ENCODE results near the gene KCNN3.

Gene KCNN3

GRCh38 chr1:154813300-154813816 is 56.7 kb downstream of the KCNN3 start:
- ChIA-PET CTCF (interaction anchor here (0.9 kb wide), 1 partner anchor 62 kb away, joined by 6 read pairs; no protein-coding TSS in a partner anchor), POLR2A (no interaction called here)
- Histone ChIP-seq H3K9me3 (ENCODE audit: control insufficient read depth, insufficient read depth, low read depth, low read length) (no peaks in the 10 kb centered on the region), H3K27ac (ENCODE audit: extremely low read depth, low read depth, low read length) (no peak overlapping the region), H3K4me3 (ENCODE audit: low read depth, low read length) (no peak overlapping the region), H3K4me1 (ENCODE audit: control insufficient read depth, insufficient read depth, low read length) (no peaks in the 10 kb centered on the region), H3K36me3 (ENCODE audit: control insufficient read depth in 2 of 2, insufficient read depth in 1 of 2, low read length in 2 of 2) (no peaks in the 10 kb centered on the region)
- TF ChIP-seq ZBTB8A (tag by site-specific recombination; IDR thresholded peaks at IDR 0.05) (peak; percentile 80), MYNN (tag by site-specific recombination; IDR thresholded peaks at IDR 0.05; ENCODE audit: borderline replicate concordance) (no peak), AEBP2 (tag by site-specific recombination; IDR thresholded peaks at IDR 0.05; ENCODE audit: borderline replicate concordance) (no peak), ZNF404 (tag by site-specific recombination; IDR thresholded peaks at IDR 0.05) (no peak), ZNF670 (tag by site-specific recombination; IDR thresholded peaks at IDR 0.05; ENCODE audit: low read depth) (no peak), SP2 (tag by site-specific recombination; IDR thresholded peaks at IDR 0.05) (peak; percentile 61), PATZ1 (tag by site-specific recombination; IDR thresholded peaks at IDR 0.05) (peak; percentile 52), ZNF394 (tag by site-specific recombination; IDR thresholded peaks at IDR 0.05; ENCODE audit: borderline replicate concordance) (0 out of 2 replicates have a peak, but pooled peaks have one; percentile 25), ZBTB1 (tag by site-specific recombination; IDR thresholded peaks at IDR 0.05) (no peak), EGR2 (tag by site-specific recombination; IDR thresholded peaks at IDR 0.05; ENCODE audit: low read depth) (peak; percentile 82), KLF17 (tag by site-specific recombination; IDR thresholded peaks at IDR 0.05) (peak; percentile 90), ZBTB11 (tag by site-specific recombination; conservative IDR thresholded peaks at IDR 0.05; ENCODE audit: low read depth) (no peak), ZNF629 (tag by site-specific recombination; IDR thresholded peaks at IDR 0.05) (peak; percentile 50; the same call in 1 of the 2 replicates), ZSCAN23 (tag by site-specific recombination; IDR thresholded peaks at IDR 0.05) (0 out of 2 replicates have a peak, but pooled peaks have one; percentile 21), ZNF791 (tag by site-specific recombination; IDR thresholded peaks at IDR 0.05) (no peak), ZNF239 (tag by site-specific recombination; IDR thresholded peaks at IDR 0.05) (no peak), GLI4 (tag by site-specific recombination; IDR thresholded peaks at IDR 0.05) (no peak)
- TF ChIP-seq, protein P1, sequence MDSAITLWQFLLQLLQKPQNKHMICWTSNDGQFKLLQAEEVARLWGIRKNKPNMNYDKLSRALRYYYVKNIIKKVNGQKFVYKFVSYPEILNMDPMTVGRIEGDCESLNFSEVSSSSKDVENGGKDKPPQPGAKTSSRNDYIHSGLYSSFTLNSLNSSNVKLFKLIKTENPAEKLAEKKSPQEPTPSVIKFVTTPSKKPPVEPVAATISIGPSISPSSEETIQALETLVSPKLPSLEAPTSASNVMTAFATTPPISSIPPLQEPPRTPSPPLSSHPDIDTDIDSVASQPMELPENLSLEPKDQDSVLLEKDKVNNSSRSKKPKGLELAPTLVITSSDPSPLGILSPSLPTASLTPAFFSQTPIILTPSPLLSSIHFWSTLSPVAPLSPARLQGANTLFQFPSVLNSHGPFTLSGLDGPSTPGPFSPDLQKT (IDR thresholded peaks at IDR 0.05; ENCODE audit: borderline replicate concordance, low read depth, low read length), result no peak
- TF ChIP-seq, protein P2, sequence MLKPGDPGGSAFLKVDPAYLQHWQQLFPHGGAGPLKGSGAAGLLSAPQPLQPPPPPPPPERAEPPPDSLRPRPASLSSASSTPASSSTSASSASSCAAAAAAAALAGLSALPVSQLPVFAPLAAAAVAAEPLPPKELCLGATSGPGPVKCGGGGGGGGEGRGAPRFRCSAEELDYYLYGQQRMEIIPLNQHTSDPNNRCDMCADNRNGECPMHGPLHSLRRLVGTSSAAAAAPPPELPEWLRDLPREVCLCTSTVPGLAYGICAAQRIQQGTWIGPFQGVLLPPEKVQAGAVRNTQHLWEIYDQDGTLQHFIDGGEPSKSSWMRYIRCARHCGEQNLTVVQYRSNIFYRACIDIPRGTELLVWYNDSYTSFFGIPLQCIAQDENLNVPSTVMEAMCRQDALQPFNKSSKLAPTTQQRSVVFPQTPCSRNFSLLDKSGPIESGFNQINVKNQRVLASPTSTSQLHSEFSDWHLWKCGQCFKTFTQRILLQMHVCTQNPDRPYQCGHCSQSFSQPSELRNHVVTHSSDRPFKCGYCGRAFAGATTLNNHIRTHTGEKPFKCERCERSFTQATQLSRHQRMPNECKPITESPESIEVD (tag by site-specific recombination; IDR thresholded peaks at IDR 0.05), result no peak
- TF ChIP-seq, protein P3, sequence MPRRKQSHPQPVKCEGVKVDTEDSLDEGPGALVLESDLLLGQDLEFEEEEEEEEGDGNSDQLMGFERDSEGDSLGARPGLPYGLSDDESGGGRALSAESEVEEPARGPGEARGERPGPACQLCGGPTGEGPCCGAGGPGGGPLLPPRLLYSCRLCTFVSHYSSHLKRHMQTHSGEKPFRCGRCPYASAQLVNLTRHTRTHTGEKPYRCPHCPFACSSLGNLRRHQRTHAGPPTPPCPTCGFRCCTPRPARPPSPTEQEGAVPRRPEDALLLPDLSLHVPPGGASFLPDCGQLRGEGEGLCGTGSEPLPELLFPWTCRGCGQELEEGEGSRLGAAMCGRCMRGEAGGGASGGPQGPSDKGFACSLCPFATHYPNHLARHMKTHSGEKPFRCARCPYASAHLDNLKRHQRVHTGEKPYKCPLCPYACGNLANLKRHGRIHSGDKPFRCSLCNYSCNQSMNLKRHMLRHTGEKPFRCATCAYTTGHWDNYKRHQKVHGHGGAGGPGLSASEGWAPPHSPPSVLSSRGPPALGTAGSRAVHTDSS (tag by site-specific recombination; IDR thresholded peaks at IDR 0.05), result no peak
- TF ChIP-seq, protein P4, sequence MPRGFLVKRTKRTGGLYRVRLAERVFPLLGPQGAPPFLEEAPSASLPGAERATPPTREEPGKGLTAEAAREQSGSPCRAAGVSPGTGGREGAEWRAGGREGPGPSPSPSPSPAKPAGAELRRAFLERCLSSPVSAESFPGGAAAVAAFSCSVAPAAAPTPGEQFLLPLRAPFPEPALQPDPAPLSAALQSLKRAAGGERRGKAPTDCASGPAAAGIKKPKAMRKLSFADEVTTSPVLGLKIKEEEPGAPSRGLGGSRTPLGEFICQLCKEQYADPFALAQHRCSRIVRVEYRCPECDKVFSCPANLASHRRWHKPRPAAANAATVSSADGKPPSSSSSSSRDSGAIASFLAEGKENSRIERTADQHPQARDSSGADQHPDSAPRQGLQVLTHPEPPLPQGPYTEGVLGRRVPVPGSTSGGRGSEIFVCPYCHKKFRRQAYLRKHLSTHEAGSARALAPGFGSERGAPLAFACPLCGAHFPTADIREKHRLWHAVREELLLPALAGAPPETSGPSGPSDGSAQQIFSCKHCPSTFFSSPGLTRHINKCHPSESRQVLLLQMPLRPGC (tag by site-specific recombination; IDR thresholded peaks at IDR 0.05), result no peak
